GM10847 (cell line): ENCODE data around the gene SLC18A2.

Experiments used
- POLR2A ChIP-seq: IDR thresholded peaks from 2 replicates; pipeline ENCODE4 v1.6.1; 2011; ENCODE audit not compliant: insufficient read length; ENCODE audit errors: extremely low read depth

SLC18A2 gene

GRCh38 chr10:117240621-117241529 is at the start of gene SLC18A2:
Gene SLC18A2, plus strand, starts transcription at chr10:117241114. Its CDS starts 580 bp downstream, at chr10:117241694.
- TF ChIP-seq POLR2A, result no peak

GRCh38 chr10:117197189-117197588 is 43.7 kb upstream of the SLC18A2 start, which contains the start of gene KCNK18:
Gene KCNK18, plus strand, starts transcription at chr10:117197489. Its CDS starts 0 bp downstream, at chr10:117197489.
- TF ChIP-seq POLR2A, result no peak

- no peak for TF ChIP-seq POLR2A
Measured at GRCh38 chr10:117198088-117198487, 42.8 kb upstream of the SLC18A2 start.

GRCh38 chr10:117201826-117202225 is 39.1 kb upstream of the SLC18A2 start:
- no peak for TF ChIP-seq POLR2A

- TF ChIP-seq POLR2A, result no peak
Measured at GRCh38 chr10:117204316-117204715, 36.6 kb upstream of the SLC18A2 start.

- TF ChIP-seq POLR2A, result no peak
Measured at GRCh38 chr10:117212176-117212575, 28.7 kb upstream of the SLC18A2 start.

GRCh38 chr10:117214401-117214800 is 26.5 kb upstream of the SLC18A2 start:
- no peak for TF ChIP-seq POLR2A

GRCh38 chr10:117215079-117215478 is 25.8 kb upstream of the SLC18A2 start:
- TF ChIP-seq POLR2A, result no peak

- TF ChIP-seq POLR2A, result no peak
Measured at GRCh38 chr10:117216028-117216427, 24.9 kb upstream of the SLC18A2 start.

- TF ChIP-seq POLR2A, result no peak
Measured at GRCh38 chr10:117216611-117217195, 24.2 kb upstream of the SLC18A2 start.

GRCh38 chr10:117217196-117217761 is 23.6 kb upstream of the SLC18A2 start:
- no peak for TF ChIP-seq POLR2A

GRCh38 chr10:117218654-117219053 is 22.3 kb upstream of the SLC18A2 start:
- TF ChIP-seq POLR2A, result no peak

- TF ChIP-seq POLR2A, result no peak
Measured at GRCh38 chr10:117221156-117221711, 19.7 kb upstream of the SLC18A2 start.

GRCh38 chr10:117222552-117222951 is 18.4 kb upstream of the SLC18A2 start:
- no peak for TF ChIP-seq POLR2A

GRCh38 chr10:117222976-117223692 is 17.8 kb upstream of the SLC18A2 start:
- no peak for TF ChIP-seq POLR2A

- no peak for TF ChIP-seq POLR2A
Measured at GRCh38 chr10:117223693-117224430, 17.1 kb upstream of the SLC18A2 start.
